K562 (cell line): ENCODE data around the gene VILL. TPM values are rescaled to one million over a fixed set of nuclear protein-coding genes. Genes with fewer than 3 reads are reported as not detected.
A peak's percentile ranks its signal among the peaks of the same experiment; 100 is the strongest.

Experiments
- ATAC-seq: fragments of 200-7000 bp; cut with Tn5 transposase; 3 replicates; pipeline ENCODE4 v1.9.1; 2020; ENCODE audit warnings: moderate library complexity
- BruUV-seq: library from RNA; stranded (reverse); fragments of 400-500 nt; replicated peaks from 2 replicates; lab custom pipeline; 2021; lab: Mats Ljungman, UMichigan
- CTCF ChIA-PET: fragments of 300-600 bp; formaldehyde crosslinking; extraction: SDS; loops from one replicate; lab custom pipeline; 2021; ENCODE audit warnings: low intra/inter-chr PET ratio; lab: Yijun Ruan, JAX
- POLR2A ChIA-PET: fragments of 300-600, 350-650 bp; sonication (Branson Sonifier 250); formaldehyde crosslinking; extraction: SDS; loops from one replicate; lab custom pipeline; 2021; ENCODE audit warnings: antibody characterized with exemption, inconsistent platforms; lab: Yijun Ruan, JAX
- DNase-seq, 4 experiments: peaks; one replicate each; pipeline versions ENCODE4 v3.0.0 to v3.0.0-alpha.2; 2011 to 2018; ENCODE audit warnings: low spot score in 3 of 4, mixed read lengths in 3 of 4; ENCODE audit errors: extremely low read depth in 1 of 4
- FAIRE-seq: peaks from 2 replicates; lab custom pipeline; 2011; peaks lifted over from hg19 to GRCh38; lab: Jason Lieb, UNC
- H2AFZ ChIP-seq: 2 replicates; pipeline ENCODE4 v1.6.0; 2011; ENCODE audit warnings: low read depth, low read length, control low read depth, inconsistent platforms
- H3K27ac ChIP-seq: fragments of 200-600 bp; 3 replicates; pipeline ENCODE4 v1.8.0; 2011; ENCODE audit warnings: low read depth, mild to moderate bottlenecking, control low read depth, inconsistent platforms, low read length, moderate library complexity, mixed read lengths; ENCODE audit errors: extremely low read depth
- H3K27me3 ChIP-seq, 2 experiments: fragments of 300-600 bp in 1 of 2; 2 replicates in 1 of 2; 3 replicates in 1 of 2; pipeline versions ENCODE4 v1.6.0 to v1.8.0; 2011; ENCODE audit warnings: inconsistent platforms in 2 of 2, low read length in 2 of 2, mild to moderate bottlenecking in 1 of 2, mixed read lengths in 1 of 2, moderate library complexity in 1 of 2; ENCODE audit not compliant: control insufficient read depth in 2 of 2, insufficient read depth in 2 of 2
- H3K36me3 ChIP-seq: fragments of 300-600 bp; 3 replicates; pipeline ENCODE4 v1.8.0; 2011; ENCODE audit warnings: mild to moderate bottlenecking, low read length, inconsistent platforms; ENCODE audit not compliant: control insufficient read depth, insufficient read depth
- H3K4me1 ChIP-seq, 2 experiments: fragments of 200-600 bp in 1 of 2; replicated peaks in 1 of 2; 2 replicates in 1 of 2; 3 replicates in 1 of 2; pipeline versions ENCODE4 v1.5.1 to v1.8.0; 2011; ENCODE audit warnings: inconsistent platforms in 2 of 2, low read length in 2 of 2, mild to moderate bottlenecking in 1 of 2, mixed read lengths in 1 of 2, moderate library complexity in 1 of 2; ENCODE audit not compliant: control insufficient read depth in 2 of 2, insufficient read depth in 2 of 2
- H3K4me2 ChIP-seq: 2 replicates; pipeline ENCODE4 v1.6.1; 2011; ENCODE audit warnings: low read length, control low read depth, inconsistent platforms, mixed read lengths; ENCODE audit not compliant: insufficient read depth
- H3K4me3 ChIP-seq: fragments of 200-600 bp; sonication (generic), shearing (Covaris generic); 2 replicates; pipeline ENCODE4 v1.5.1; 2016; ENCODE audit warnings: control low read depth, inconsistent platforms
- H3K79me2 ChIP-seq: fragments of 200-600 bp; 3 replicates; pipeline ENCODE4 v1.8.0; 2011; ENCODE audit warnings: low read length, inconsistent platforms; ENCODE audit not compliant: control insufficient read depth, insufficient read depth
- H3K9ac ChIP-seq, 2 experiments: 2 replicates each; pipeline versions ENCODE4 v1.6.0 to v1.6.1; 2011; ENCODE audit warnings: low read depth in 2 of 2, low read length in 2 of 2, control low read depth in 1 of 2, inconsistent platforms in 1 of 2, mild to moderate bottlenecking in 1 of 2, mixed read lengths in 1 of 2; ENCODE audit not compliant: insufficient read depth in 1 of 2
- H3K9me1 ChIP-seq: one replicate; pipeline ENCODE4 v1.6.0; 2011; ENCODE audit warnings: inconsistent platforms, mild to moderate bottlenecking, low read length, moderate library complexity; ENCODE audit not compliant: control insufficient read depth, insufficient read depth
- H3K9me3 ChIP-seq: replicated peaks from 2 replicates; pipeline ENCODE4 v1.5.1; 2011; ENCODE audit warnings: low read depth, low read length, inconsistent platforms; ENCODE audit not compliant: control insufficient read depth, insufficient read depth
- H4K20me1 ChIP-seq: replicated peaks from 2 replicates; pipeline ENCODE4 v1.6.1; 2011; ENCODE audit warnings: low read length, inconsistent platforms, mixed read lengths; ENCODE audit not compliant: control insufficient read depth, insufficient read depth
- BRF2 ChIP-seq: IDR thresholded peaks from 3 replicates; pipeline ENCODE4 v1.6.1; 2011; ENCODE audit warnings: borderline replicate concordance, mild to moderate bottlenecking; ENCODE audit not compliant: insufficient read length, insufficient read depth
- GATAD2A ChIP-seq: fragments of 450-650 bp; IDR thresholded peaks from 2 replicates; pipeline ENCODE4 v1.6.1; 2017
- HDAC1 ChIP-seq, 2 experiments: fragments of 450-650 bp; IDR thresholded peaks; 2 replicates each; pipeline ENCODE4 v1.6.1; 2016 to 2017; ENCODE audit warnings: inconsistent platforms in 1 of 2, mild to moderate bottlenecking in 1 of 2, moderate library complexity in 1 of 2
- KDM4B ChIP-seq, 2 experiments: fragments of 450-650 bp in 1 of 2; sonication (generic) in 1 of 2; IDR thresholded peaks; 2 replicates each; pipeline ENCODE4 v1.6.1; 2016 to 2017; ENCODE audit warnings: borderline replicate concordance in 2 of 2, antibody characterized with exemption in 1 of 2, low read depth in 1 of 2, mild to moderate bottlenecking in 1 of 2
- MCM5 ChIP-seq: fragments of 450-650 bp; IDR thresholded peaks from 2 replicates; pipeline ENCODE4 v1.6.1; 2016; ENCODE audit warnings: low read depth
- ZC3H11A ChIP-seq: IDR thresholded peaks from 2 replicates; pipeline ENCODE4 v1.6.1; 2012; ENCODE audit warnings: low read depth, low read length, improper control_type of control experiment
- ZNF445 ChIP-seq: fragments of 250-450 bp; sonication (Bioruptor Pico); IDR thresholded peaks from 2 replicates; pipeline ENCODE4 v1.4.0; 2020; ENCODE audit warnings: low read depth, mild to moderate bottlenecking, moderate library complexity
- ZSCAN29 ChIP-seq: fragments of 450-650 bp; IDR thresholded peaks from 2 replicates; pipeline ENCODE4 v1.6.1; 2017
- WGBS: fragments of 100-300 bp; shearing (Covaris generic); methylation state at CpG from one replicate; pipeline ENCODE4 v1.1.6; 2016; ENCODE audit warnings: low coverage, mixed read lengths; ENCODE audit not compliant: insufficient coverage; ENCODE audit errors: missing lambda C conversion rate; 5-methylcytosine and 5-hydroxymethylcytosine counted together
- in situ Hi-C: fragments of 300-500 bp; cut with MboI; formaldehyde crosslinking; loops from 4 replicates; pipeline ENCODE4 v1.15.0; 2018; ENCODE audit warnings: inconsistent platforms, mixed read lengths
- intact Hi-C: fragments of 100-400 bp; cut with micrococcal nuclease; formaldehyde crosslinking; loops from 2 replicates; pipeline ENCODE4 v1.14.2; 2022
- polyA plus RNA-seq, 8 experiments: library from polyadenylated mRNA; depleted of rRNA in 4 of 8; stranded (reverse) in 5 of 8; unstranded in 3 of 8; fragments of >200 nt; fragmentation: Nextera tagmentation in 2 of 8; fragmentation: Illumina TruSeq in 1 of 8; extraction: Ambion mirVana in 2 of 8; extraction: Trizol in 1 of 8; gene quantifications; 2 replicates each; pipeline versions ENCODE4 v1.2.1 to v1.2.3, GENCODE V29; 2011 to 2014; ENCODE audit warnings: inconsistent platforms in 1 of 8, missing spikeins in 1 of 8
- total RNA-seq, 7 experiments: library from RNA; depleted of rRNA in 6 of 7; stranded (reverse); fragments of >200 nt in 6 of 7; fragmentation: Illumina TruSeq in 2 of 7; extraction: Trizol in 2 of 7; gene quantifications; 2 replicates each; pipeline versions ENCODE4 v1.2.1 to v1.2.3, GENCODE V29; 2011 to 2021; ENCODE audit warnings: low replicate concordance in 1 of 7

VILL gene
- total and polyA plus RNA-seq, 9 of the 15 experiments (the other 6 are each of a cell fraction or from before 2014, with no cell fraction given) = 0.11 to 16.0 (median 8.8) TPM

GRCh38 chr3:37995652-37996641, 5.4 kb downstream of the VILL start (continued):
- no peak for TF ChIP-seq ZNF445 (CRISPR knock-in tag)
- no peak for TF ChIP-seq KDM4B (IDR thresholded peaks at IDR 0.05; ENCODE audit: borderline replicate concordance in 2 of 2, low read depth in 1 of 2)
- no peak for TF ChIP-seq BRF2
- TF ChIP-seq ZC3H11A = no peak

GRCh38 chr3:37996785-37997301, 6.3 kb downstream of the VILL start:
- H3K9me1 ChIP-seq = peaks cover 5% of the 10 kb centered on the region
- H3K27ac ChIP-seq = peak overlapping the region; percentile 27; the same call in 2 of the 3 replicates
- H3K4me1 ChIP-seq = peaks cover 61% of the 10 kb centered on the region in 2 experiments
- H3K27me3 ChIP-seq = no peaks in the 10 kb centered on the region
- peak; percentile 50 for ATAC-seq
- in situ Hi-C loops = no loop called here
- peak; percentile 69 to 95 (median 78) for DNase-seq
- H3K36me3 ChIP-seq = peaks cover 53% of the 10 kb centered on the region
- no peaks in the 10 kb centered on the region for H4K20me1 ChIP-seq
- WGBS = 36% methylated on average over 7 of the region's 7 CpGs
- no peak overlapping the region for H3K4me3 ChIP-seq
- ChIA-PET CTCF (interaction anchor here (1.2 to 2.4 kb wide), 2 partner anchors 16 to 22 kb away, joined by 4 to 16 read pairs; no protein-coding TSS in a partner anchor), POLR2A (interaction anchor here (0.6 to 1.4 kb wide), 7 partner anchors 10 to 124 kb away, joined by 3 to 7 read pairs (median 5); no protein-coding TSS in a partner anchor)
- H3K9me3 ChIP-seq = no peaks in the 10 kb centered on the region
- peaks cover 22% of the 10 kb centered on the region for H3K79me2 ChIP-seq
- no TSS peak for BruUV-seq
- H3K4me2 ChIP-seq = peak overlapping the region; percentile 54; the same call in 1 of the 2 replicates
- H2AFZ ChIP-seq = peak overlapping the region; percentile 71
- no peak overlapping the region; a peak in 1 of 4 replicates for H3K9ac ChIP-seq
- peak; percentile 98 for FAIRE-seq
- intact Hi-C loops = no loop called here
- TF ChIP-seq HDAC1 (IDR thresholded peaks at IDR 0.05) (peak in 1 of 2 experiments; percentile 73; a peak in 1 of 4 replicates), GATAD2A (no peak), MCM5 (no peak), ZSCAN29 (no peak)
